Heart left ventricle (tissue), 16 donors: Measurements from ENCODE around the gene OBP2A. TPM values are rescaled to one million over a fixed set of nuclear protein-coding genes. Genes with fewer than 3 reads are reported as not detected.

Experiments
- ATAC-seq, 4 donors: fragments of 200-7000 bp; cut with Tn5 transposase; one replicate each; pipeline ENCODE4 v1.9.1; 2020 to 2022; ENCODE audit warnings: moderate library complexity in 4 of 4, mild to moderate bottlenecking in 3 of 4, moderate number of reproducible peaks in 1 of 4
- DNase-seq, 5 donors: peaks; one replicate each; pipeline ENCODE4 v3.0.0-alpha.2; 2020
- H3K27ac ChIP-seq, 12 donors: fragments of 200-600 bp; sonication (generic) in 4 of 12; one replicate each; pipeline versions ENCODE4 v1.5.0 to v1.8.0; 2016 to 2022; ENCODE audit warnings: mild to moderate bottlenecking in 2 of 12
- H3K27me3 ChIP-seq, 9 donors: fragments of 200-600 bp; sonication (generic) in 2 of 9; one replicate each; pipeline versions ENCODE4 v1.5.1 to v1.8.0; 2016 to 2022; ENCODE audit warnings: mild to moderate bottlenecking in 3 of 9
- H3K36me3 ChIP-seq, 9 donors: fragments of 200-600 bp; sonication (generic) in 2 of 9; one replicate each; pipeline versions ENCODE4 v1.5.0 to v1.8.0; 2018 to 2022; ENCODE audit warnings: mild to moderate bottlenecking in 2 of 9
- H3K4me1 ChIP-seq, 12 donors: fragments of 200-600 bp; sonication (generic) in 4 of 12; one replicate each; pipeline versions ENCODE4 v1.5.0 to v1.8.0; 2016 to 2022; ENCODE audit warnings: mild to moderate bottlenecking in 3 of 12
- H3K4me3 ChIP-seq, 12 donors: fragments of 200-600 bp; sonication (generic) in 4 of 12; one replicate each; pipeline versions ENCODE4 v1.5.0 to v1.8.0; 2017 to 2022; ENCODE audit warnings: mild to moderate bottlenecking in 9 of 12, moderate library complexity in 4 of 12
- H3K9me3 ChIP-seq, 12 donors: fragments of 200-600 bp; sonication (generic) in 4 of 12; one replicate each; pipeline versions ENCODE4 v1.5.0 to v1.8.0; 2016 to 2022; ENCODE audit warnings: mild to moderate bottlenecking in 1 of 12
- POLR2A ChIP-seq, 2 donors: fragments of 450-650 bp; IDR thresholded peaks; one replicate each; pipeline ENCODE4 v1.6.1; 2017; ENCODE audit warnings: antibody characterized with exemption in 2 of 2, mild to moderate bottlenecking in 2 of 2, moderate library complexity in 2 of 2
- WGBS, 4 donors: extraction: QIAGEN DNeasy Blood & Tissue Kit in 2 of 4; methylation state at CpG; one replicate each; pipeline versions ENCODE4 v1.1.5 to v1.1.7; 2013 to 2018; 5-methylcytosine and 5-hydroxymethylcytosine counted together
- intact Hi-C, 10 donors: fragments of 100-400 bp; cut with DNase I; formaldehyde crosslinking; loops; one replicate each; pipeline versions ENCODE4 v1.11.1 to v1.14.2; 2022
- polyA plus RNA-seq, 2 donors: library from polyadenylated mRNA; stranded (reverse); fragments of 200-250 nt; gene quantifications; one replicate each; pipeline ENCODE4 v1.2.3, GENCODE V29; 2013
- total RNA-seq, 9 donors: library from RNA; depleted of rRNA in 2 of 9; stranded (reverse); fragments of >200 nt in 2 of 9; fragmentation: NEBNext Ultra II Directional in 3 of 9; extraction: Animal tissue kit (Norgen Biotek cat#: 25700) in 3 of 9; gene quantifications; one replicate each; pipeline versions ENCODE4 v1.1.0 to v1.2.4, GENCODE V29; 2016 to 2023
- TF ChIP-seq, protein P1 (sequence below), 12 donors: fragments of 200-600 bp; sonication (generic) in 4 of 12; IDR thresholded peaks; one replicate each; pipeline versions ENCODE4 v1.5.0 to v1.8.0; 2018 to 2022; ENCODE audit warnings: antibody characterized with exemption in 12 of 12, mild to moderate bottlenecking in 5 of 12
- donor health status: ischemic (EF 13 %, LVEDD 7.1; RV severe dilation, severe dysfunction).
- donor health status: healthy with polysubstance abuse.
- donor health status: DM: no; HTN: yes; CAD: no.
- donor health status: DM: no; HTN: no; CAD: no.
- donor health status: ischemic (EF 25% LVEDD 6.9; RV normal size, moderate dysfunction).
- donor health status: ischemic (EF 25% LVEDD 5.7; RV mildly dilated, moderate dysfunction).
- donor health status: healthy.
- donor health status: DM: yes; HTN: yes; CAD: no.
- donor health status: ischemic (EF 35%, LVEDD 5.7; RV mildly dilated, moderate dysfunction).
- donor health status: nonischemic (EF 11% LVEDD 7.7; RV severe dilation, severe dysfunction).
- donor health status: DM: yes; HTN: yes; CAD: no.
- donor health status: PGD.
- donor health status: ischemic (EF 29% LVEDD 5.4; RV normal size, mild dysfunction).
- donor health status: nonischemic (EF 23%, LVEDD 6.1; RV moderate dilation, normal function).

The OBP2A gene
- total and polyA plus RNA-seq, 11 donors = not detected

DNA sequence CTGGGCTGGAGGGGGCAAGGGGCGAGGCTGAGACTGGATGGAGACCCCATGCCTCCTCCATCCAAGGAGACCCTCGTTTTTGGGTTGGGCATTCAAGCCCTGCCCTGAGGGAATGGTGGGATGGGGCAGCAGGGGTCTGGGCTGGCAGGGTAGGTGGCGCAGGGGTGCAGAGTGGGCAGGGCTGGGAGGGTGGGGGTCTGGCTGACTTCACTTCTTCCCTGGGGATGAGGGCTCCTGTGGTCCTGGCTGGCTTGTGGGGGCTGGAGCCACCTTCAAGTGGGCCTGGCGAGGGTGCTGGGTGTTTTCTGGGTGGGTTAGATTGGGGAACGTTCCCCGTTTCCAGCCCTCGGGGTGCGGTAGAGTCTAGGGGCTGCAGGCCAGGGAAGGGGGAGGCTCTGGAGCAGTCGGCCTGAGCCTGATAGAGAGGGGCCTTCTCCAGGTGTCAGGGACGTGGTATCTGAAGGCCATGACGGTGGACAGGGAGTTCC, 24.3 kb upstream of the OBP2A start:
- Histone ChIP-seq H3K4me1 (no peaks in the 10 kb centered on the region), H3K36me3 (no peaks in the 10 kb centered on the region), H3K27me3 (peaks cover 0 to 25% (median 3%) of the 10 kb centered on the region in 9 donors), H3K9me3 (no peaks in the 10 kb centered on the region), H3K4me3 (no peak overlapping the region), H3K27ac (no peak overlapping the region)
- intact Hi-C loops = no loop called here
- DNase-seq (peak in 1 of 5 donors; percentile 17), ATAC-seq (no peak)
- TF ChIP-seq, protein P1, sequence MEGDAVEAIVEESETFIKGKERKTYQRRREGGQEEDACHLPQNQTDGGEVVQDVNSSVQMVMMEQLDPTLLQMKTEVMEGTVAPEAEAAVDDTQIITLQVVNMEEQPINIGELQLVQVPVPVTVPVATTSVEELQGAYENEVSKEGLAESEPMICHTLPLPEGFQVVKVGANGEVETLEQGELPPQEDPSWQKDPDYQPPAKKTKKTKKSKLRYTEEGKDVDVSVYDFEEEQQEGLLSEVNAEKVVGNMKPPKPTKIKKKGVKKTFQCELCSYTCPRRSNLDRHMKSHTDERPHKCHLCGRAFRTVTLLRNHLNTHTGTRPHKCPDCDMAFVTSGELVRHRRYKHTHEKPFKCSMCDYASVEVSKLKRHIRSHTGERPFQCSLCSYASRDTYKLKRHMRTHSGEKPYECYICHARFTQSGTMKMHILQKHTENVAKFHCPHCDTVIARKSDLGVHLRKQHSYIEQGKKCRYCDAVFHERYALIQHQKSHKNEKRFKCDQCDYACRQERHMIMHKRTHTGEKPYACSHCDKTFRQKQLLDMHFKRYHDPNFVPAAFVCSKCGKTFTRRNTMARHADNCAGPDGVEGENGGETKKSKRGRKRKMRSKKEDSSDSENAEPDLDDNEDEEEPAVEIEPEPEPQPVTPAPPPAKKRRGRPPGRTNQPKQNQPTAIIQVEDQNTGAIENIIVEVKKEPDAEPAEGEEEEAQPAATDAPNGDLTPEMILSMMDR (IDR thresholded peaks at IDR 0.05) = no peak
- no peak for TF ChIP-seq POLR2A (IDR thresholded peaks at IDR 0.05)
- 81 to 85% (median 84%) methylated on average over 7 to 11 of the region's 11 CpGs for WGBS, 4 donors

- Histone ChIP-seq H3K36me3 (no peaks in the 10 kb centered on the region), H3K9me3 (no peaks in the 10 kb centered on the region), H3K4me1 (no peaks in the 10 kb centered on the region), H3K27me3 (peaks cover 0 to 25% (median 3%) of the 10 kb centered on the region in 9 donors), H3K4me3 (no peak overlapping the region), H3K27ac (no peak overlapping the region)
- DNase-seq (peak in 1 of 5 donors; percentile 29), ATAC-seq (no peak)
- TF ChIP-seq POLR2A (IDR thresholded peaks at IDR 0.05) = no peak
- TF ChIP-seq, protein P1 (IDR thresholded peaks at IDR 0.05) = no peak
- intact Hi-C loops = no loop called here
- 71 to 90% (median 78%) methylated on average over 9 to 16 of the region's 16 CpGs for WGBS, 4 donors
Observed at GRCh38 chr9:135522137-135522877, 23.6 kb upstream of the OBP2A start.

DNA sequence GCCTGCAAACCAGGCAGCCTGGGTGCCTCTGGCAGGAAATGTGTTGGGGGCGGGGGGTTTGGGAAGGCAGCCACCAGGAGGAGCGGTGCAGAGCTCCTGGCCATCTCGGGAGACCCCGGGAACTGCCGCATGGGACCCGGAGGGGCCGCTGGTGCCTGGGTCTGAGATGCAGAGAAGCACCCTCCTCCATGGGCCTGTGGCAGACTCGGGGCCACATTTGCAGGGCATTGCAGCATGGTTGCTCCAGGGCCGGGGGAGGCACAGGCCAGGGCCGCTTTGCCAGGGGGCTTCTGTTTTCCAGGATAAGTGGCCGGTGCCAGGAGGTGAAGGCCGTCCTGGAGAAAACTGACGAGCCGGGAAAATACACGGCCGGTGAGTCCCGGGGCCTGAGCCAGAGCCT, 23.0 kb upstream of the OBP2A start:
- no peaks in the 10 kb centered on the region for H3K36me3 ChIP-seq
- H3K27ac ChIP-seq = no peak overlapping the region
- no peak for TF ChIP-seq POLR2A (IDR thresholded peaks at IDR 0.05)
- TF ChIP-seq, protein P1 (IDR thresholded peaks at IDR 0.05) = no peak
- DNase-seq = peak in 1 of 5 donors; percentile 43
- ATAC-seq = no peak
- H3K4me1 ChIP-seq = no peaks in the 10 kb centered on the region
- intact Hi-C loops = no loop called here
- no peaks in the 10 kb centered on the region for H3K9me3 ChIP-seq
- H3K27me3 ChIP-seq = peaks cover 0 to 25% (median 3%) of the 10 kb centered on the region in 9 donors
- H3K4me3 ChIP-seq = no peak overlapping the region
- 68 to 74% (median 72%) methylated on average over 12 to 17 of the region's 17 CpGs for WGBS, 4 donors

GRCh38 chr9:135523521-135524129, 22.3 kb upstream of the OBP2A start:
- no peak for TF ChIP-seq POLR2A (IDR thresholded peaks at IDR 0.05)
- TF ChIP-seq, protein P1 (IDR thresholded peaks at IDR 0.05) = no peak
- H3K9me3 ChIP-seq = no peaks in the 10 kb centered on the region
- DNase-seq (peak in 1 of 5 donors; percentile 51), ATAC-seq (no peak)
- H3K4me3 ChIP-seq = no peak overlapping the region
- H3K27me3 ChIP-seq = peaks cover 0 to 25% (median 3%) of the 10 kb centered on the region in 9 donors
- H3K36me3 ChIP-seq = no peaks in the 10 kb centered on the region
- no peak overlapping the region for H3K27ac ChIP-seq
- intact Hi-C loops = loop anchor here in 1 of 10 donors (2.0 kb wide), 1 partner anchor 35 kb away; no protein-coding TSS in a partner anchor
- no peaks in the 10 kb centered on the region for H3K4me1 ChIP-seq
- WGBS, 4 donors = 65 to 94% (median 70%) methylated on average over 3 to 21 of the region's 21 CpGs
